ENCODE measurements around the gene RGL1. TPM values are rescaled to one million over a fixed set of nuclear protein-coding genes. Genes with fewer than 3 reads are reported as not detected.

The RGL1 gene
- total RNA-seq, 1 donor from 2014 or later: 1.7 TPM

DNA sequence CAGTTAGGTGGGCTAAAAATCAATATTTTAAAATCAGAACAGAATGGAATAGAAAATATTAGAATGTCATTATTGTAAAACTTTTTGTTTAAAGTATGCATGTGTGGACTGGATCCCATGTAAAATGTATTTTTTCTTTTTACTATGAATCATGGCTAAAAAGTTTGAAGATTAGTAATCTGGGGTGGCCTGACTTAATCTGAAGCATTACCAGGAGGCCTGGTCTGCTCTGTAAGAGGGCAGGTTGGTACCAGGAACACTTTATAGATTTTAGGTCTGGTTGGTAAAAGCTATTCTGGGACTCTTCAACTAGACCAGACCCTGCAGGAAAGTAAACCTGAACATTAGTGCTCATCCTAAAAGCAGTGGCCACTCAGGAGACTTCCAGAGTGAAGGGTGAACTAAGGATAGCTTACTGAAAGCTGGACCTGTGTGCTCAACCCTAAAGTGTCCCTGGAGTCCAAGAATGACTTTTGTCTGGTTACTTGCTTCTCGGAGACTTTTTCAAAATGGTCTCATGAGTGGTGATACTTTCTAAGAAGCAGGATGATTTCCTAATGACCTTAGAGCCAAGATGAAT lies 16.5 kb downstream of the RGL1 start:
- H3K27me3 Mint-ChIP-seq: no peaks in the 10 kb centered on the region
- no peak overlapping the region for H3K27ac Mint-ChIP-seq
- intact Hi-C loops (cut with micrococcal nuclease): no loop called here
- H3K4me3 Mint-ChIP-seq: no peak overlapping the region
- H3K9me3 Mint-ChIP-seq: no peaks in the 10 kb centered on the region
- H3K4me1 Mint-ChIP-seq: peaks cover 2% of the 10 kb centered on the region
- no peak for DNase-seq
- no peaks in the 10 kb centered on the region for H3K36me3 Mint-ChIP-seq (ENCODE audit: low read depth)

DNA sequence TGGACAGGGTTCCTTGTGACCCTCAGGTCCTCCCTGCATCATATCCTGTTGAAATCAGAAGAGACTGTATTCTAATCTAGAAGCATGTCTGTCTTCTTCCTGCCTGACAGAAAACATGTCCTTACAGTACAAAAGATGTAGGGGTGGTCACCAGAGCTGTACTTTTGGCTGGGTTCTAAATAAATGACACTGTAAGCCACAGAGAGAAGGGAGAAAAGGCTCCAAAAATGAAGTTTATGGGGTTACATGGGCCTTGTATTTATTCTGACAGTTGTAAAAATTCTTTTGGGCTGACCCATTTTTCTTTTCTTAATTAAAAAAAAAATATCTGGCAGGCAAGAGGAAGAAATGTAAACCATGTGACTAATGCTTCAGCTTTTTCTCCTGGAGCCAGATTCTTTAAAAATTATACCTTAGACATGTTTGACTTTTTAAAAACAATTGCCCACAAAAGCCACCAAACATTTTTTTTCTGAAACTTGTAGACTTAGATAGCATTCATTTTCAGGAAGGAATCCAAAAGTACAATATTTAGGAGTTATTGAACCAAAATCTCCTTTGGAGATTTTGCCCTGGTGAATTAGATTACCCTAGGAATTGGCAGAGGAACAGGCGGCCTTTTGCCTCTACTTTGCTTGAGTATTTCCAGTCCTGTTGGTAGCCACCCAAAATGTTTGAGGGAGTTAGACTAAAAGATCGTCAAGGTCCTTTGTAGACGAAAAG lies 17.1 kb downstream of the RGL1 start:
- Mint-ChIP-seq H3K27me3 (no peaks in the 10 kb centered on the region), H3K4me1 (peaks cover 2% of the 10 kb centered on the region), H3K4me3 (no peak overlapping the region), H3K9me3 (no peaks in the 10 kb centered on the region), H3K27ac (no peak overlapping the region), H3K36me3 (ENCODE audit: low read depth) (no peaks in the 10 kb centered on the region)
- intact Hi-C loops (cut with micrococcal nuclease): no loop called here
- DNase-seq: no peak

DNA sequence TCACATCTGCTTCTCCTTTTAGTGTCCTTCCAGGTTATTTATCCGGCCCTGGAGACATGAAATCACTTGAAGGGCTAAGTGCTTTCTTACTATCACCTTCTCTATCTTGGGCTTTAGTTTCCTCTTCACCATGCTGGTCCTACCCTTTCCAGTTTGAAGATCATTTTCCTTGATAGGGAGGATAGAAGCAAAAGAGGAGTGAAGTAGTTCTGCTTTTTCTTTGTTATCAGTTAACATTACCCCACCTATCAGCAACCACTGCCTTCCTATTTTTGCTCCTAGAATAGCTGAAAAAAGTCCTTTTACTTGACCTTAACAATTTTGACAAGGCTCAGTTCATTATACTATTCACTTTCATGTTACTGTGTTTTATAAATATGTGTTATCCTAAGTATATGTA lies 19.4 kb downstream of the RGL1 start:
- no peaks in the 10 kb centered on the region for H3K36me3 Mint-ChIP-seq (ENCODE audit: low read depth)
- H3K9me3 Mint-ChIP-seq: no peaks in the 10 kb centered on the region
- intact Hi-C loops (cut with micrococcal nuclease): no loop called here
- no peak overlapping the region for H3K27ac Mint-ChIP-seq
- no peaks in the 10 kb centered on the region for H3K27me3 Mint-ChIP-seq
- peaks cover 2% of the 10 kb centered on the region for H3K4me1 Mint-ChIP-seq
- no peak for DNase-seq
- no peak overlapping the region for H3K4me3 Mint-ChIP-seq

DNA sequence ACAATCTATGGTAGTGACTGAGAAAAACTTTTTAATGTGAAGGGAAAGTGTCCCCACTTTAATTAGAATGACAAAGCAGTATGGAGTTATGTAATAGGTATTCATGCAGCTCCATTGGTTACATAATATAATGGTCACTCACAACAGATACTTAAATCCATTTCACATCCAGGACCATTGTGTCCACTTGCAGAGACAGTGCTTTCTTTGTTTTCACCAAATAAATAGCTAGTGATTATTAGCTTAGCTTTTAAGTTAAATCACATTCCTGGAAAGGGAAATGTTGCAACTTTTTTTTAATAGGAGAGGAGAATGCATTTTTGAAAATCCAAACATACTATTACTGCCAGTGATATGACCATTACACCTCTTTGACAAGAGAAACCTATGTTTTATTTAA lies 22.9 kb downstream of the RGL1 start:
- DNase-seq: no peak
- Mint-ChIP-seq H3K36me3 (ENCODE audit: low read depth) (no peaks in the 10 kb centered on the region), H3K4me3 (no peak overlapping the region), H3K27me3 (no peaks in the 10 kb centered on the region), H3K4me1 (no peaks in the 10 kb centered on the region), H3K9me3 (no peaks in the 10 kb centered on the region), H3K27ac (no peak overlapping the region)
- intact Hi-C loops (cut with micrococcal nuclease): no loop called here

DNA sequence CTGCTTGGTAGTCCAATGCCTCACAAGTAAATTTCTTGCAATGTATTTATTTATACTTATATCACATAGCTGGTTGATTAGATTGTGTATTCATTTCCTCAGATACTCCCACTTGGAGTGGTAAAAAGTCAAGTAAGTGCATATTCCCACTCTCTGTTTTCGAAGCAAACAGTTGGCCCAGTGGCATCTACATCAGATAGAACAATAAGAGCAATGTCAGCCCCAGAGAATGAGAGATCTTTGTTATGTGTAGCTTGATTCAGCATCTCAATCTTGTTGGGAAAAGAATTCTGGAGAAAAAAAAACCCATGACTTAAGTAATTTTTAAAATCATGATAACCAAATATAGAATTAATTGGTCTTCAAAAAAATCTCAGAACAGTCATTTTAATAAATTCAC lies 25.5 kb downstream of the RGL1 start:
- H3K36me3 Mint-ChIP-seq (ENCODE audit: low read depth): no peaks in the 10 kb centered on the region
- H3K9me3 Mint-ChIP-seq: no peaks in the 10 kb centered on the region
- no peak overlapping the region for H3K4me3 Mint-ChIP-seq
- intact Hi-C loops (cut with micrococcal nuclease): no loop called here
- H3K27me3 Mint-ChIP-seq: no peaks in the 10 kb centered on the region
- H3K27ac Mint-ChIP-seq: no peak overlapping the region
- no peaks in the 10 kb centered on the region for H3K4me1 Mint-ChIP-seq
- no peak for DNase-seq

DNA sequence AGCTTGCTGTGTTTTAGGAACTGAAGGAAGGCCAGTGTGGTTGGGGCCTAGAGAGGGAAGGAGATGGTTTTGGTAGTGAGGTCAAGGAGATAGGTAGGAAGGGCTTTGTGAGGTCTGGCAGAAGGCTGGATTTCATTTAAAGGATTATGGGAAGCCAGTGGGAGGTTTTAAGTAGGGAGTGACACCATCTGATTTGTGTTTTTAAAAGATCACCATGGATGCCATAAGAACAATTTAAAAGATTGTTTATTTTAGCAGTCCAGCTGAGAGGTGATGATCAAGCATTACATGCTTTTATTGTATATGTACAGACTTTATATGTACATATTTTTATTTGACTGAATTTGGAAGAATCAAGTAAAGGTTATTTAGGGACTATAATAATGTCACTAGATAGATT lies 26.4 kb downstream of the RGL1 start:
- intact Hi-C loops (cut with micrococcal nuclease): no loop called here
- Mint-ChIP-seq H3K27me3 (no peaks in the 10 kb centered on the region), H3K4me1 (no peaks in the 10 kb centered on the region), H3K4me3 (no peak overlapping the region), H3K9me3 (no peaks in the 10 kb centered on the region), H3K36me3 (ENCODE audit: low read depth) (no peaks in the 10 kb centered on the region), H3K27ac (no peak overlapping the region)
- no peak for DNase-seq

DNA sequence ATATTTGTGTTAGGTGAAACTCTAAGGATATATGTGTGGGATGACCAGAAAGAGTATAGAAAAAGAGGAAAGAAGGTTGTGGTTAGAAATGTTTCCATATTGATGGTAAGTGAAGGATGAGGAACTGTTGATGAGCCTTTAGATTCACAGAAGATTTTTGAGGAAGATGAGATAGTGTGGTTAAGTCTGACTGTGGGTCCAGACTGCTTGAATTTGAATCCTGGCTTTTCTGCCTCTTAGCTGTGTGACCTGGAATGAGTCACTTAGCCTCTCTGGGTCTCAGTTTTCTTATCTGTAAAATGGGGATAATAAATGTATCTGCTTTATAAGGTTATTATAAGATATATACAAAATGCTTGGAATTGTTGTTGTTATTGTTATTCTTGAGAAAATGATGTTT lies 27.5 kb downstream of the RGL1 start:
- no peaks in the 10 kb centered on the region for H3K27me3 Mint-ChIP-seq
- no peak for DNase-seq
- no peak overlapping the region for H3K4me3 Mint-ChIP-seq
- no peaks in the 10 kb centered on the region for H3K4me1 Mint-ChIP-seq
- intact Hi-C loops (cut with micrococcal nuclease): no loop called here
- H3K9me3 Mint-ChIP-seq: no peaks in the 10 kb centered on the region
- no peak overlapping the region for H3K27ac Mint-ChIP-seq
- no peaks in the 10 kb centered on the region for H3K36me3 Mint-ChIP-seq (ENCODE audit: low read depth)

DNA sequence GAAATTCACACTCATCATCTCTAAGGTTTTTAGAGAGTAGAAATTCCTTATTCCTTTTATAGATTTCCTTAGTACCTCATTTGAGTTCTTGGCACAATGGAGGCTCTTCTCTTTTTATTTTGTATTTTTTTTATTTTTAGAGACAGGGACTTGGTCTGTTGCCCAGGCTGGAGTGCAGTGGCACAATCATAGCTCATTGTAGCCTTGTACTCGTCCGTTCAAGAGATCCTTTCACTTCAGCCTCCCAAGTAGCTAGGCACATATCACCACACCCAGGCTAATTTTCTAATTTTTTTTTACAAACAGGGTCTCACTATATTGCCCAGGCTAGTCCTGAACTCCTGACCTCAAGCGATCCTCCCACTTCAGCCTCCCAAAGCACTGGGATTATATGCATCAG lies 29.6 kb downstream of the RGL1 start:
- intact Hi-C loops (cut with micrococcal nuclease): no loop called here
- Mint-ChIP-seq H3K4me1 (peaks cover 2% of the 10 kb centered on the region), H3K9me3 (peaks cover 3% of the 10 kb centered on the region), H3K4me3 (no peak overlapping the region), H3K27ac (no peak overlapping the region), H3K36me3 (ENCODE audit: low read depth) (no peaks in the 10 kb centered on the region), H3K27me3 (no peaks in the 10 kb centered on the region)
- DNase-seq: no peak

DNA sequence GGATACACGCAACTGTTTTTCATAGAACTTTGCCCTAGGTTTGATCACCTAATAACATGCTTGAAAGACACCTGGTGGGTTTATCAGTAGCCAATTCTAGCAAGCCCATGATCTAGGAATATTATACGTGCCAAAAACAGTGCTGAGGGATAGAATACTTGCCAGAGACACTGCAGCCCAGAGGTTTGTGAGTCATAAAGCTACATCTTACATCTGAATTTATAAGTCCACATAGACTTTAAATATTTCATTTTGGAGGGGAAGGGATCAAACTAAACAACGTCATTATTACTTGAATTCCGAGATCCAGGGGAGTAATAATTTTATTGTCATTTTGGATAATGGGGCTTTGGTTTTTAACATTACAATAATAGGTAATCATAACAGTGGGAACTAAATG lies 31.7 kb downstream of the RGL1 start:
- Mint-ChIP-seq H3K27ac (no peak overlapping the region), H3K36me3 (ENCODE audit: low read depth) (no peaks in the 10 kb centered on the region), H3K9me3 (peaks cover 10% of the 10 kb centered on the region), H3K4me3 (no peak overlapping the region), H3K27me3 (no peaks in the 10 kb centered on the region), H3K4me1 (peaks cover 5% of the 10 kb centered on the region)
- no peak for DNase-seq
- intact Hi-C loops (cut with micrococcal nuclease): no loop called here

DNA sequence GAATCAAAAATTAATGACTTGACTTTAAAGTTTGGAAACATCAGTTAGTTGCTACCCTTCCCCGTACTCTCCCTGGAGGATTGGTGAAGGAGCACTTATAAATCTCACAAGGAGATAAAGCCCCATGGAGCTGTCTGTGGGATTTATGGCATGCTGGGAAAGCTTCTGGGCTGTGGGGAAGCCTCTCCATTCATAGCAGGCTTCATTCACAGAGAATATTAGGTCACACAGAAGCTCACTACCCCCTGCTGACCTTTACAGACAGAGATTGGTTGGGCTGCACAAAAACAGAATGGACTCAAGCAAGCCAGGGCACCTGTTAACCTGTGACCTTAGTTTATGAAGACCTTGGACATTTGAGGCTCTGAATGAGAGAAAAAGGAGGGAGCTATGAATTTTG lies 32.1 kb downstream of the RGL1 start:
- no peak overlapping the region for H3K27ac Mint-ChIP-seq

DNA sequence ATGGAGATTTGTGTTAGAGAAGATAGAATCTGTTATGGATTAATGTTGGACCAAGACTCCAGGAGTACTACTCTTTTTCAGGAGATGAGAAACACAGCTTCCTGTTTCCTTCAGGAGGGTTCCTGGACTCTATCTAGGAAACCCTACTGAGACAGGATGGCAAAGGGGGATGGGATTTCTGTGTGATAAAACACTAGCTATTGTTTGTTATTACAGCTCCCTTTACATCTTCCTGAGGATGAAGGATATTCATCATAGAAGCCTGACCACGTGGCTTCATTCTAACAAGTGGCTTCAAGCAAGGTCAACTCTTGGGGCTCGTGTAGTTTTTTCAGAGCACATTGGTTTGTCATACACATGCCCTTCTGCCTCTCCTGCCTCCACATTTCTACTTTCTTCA lies 33.3 kb downstream of the RGL1 start:
- Mint-ChIP-seq H3K4me3 (no peak overlapping the region), H3K4me1 (peaks cover 19% of the 10 kb centered on the region), H3K27ac (no peak overlapping the region), H3K36me3 (ENCODE audit: low read depth) (no peaks in the 10 kb centered on the region), H3K9me3 (peaks cover 10% of the 10 kb centered on the region), H3K27me3 (no peaks in the 10 kb centered on the region)
- no peak for DNase-seq
- intact Hi-C loops (cut with micrococcal nuclease): no loop called here

More for the DNA sequence above, 32.1 kb downstream of the RGL1 start:
- Mint-ChIP-seq H3K27me3 (no peaks in the 10 kb centered on the region), H3K9me3 (peaks cover 10% of the 10 kb centered on the region), H3K4me3 (no peak overlapping the region), H3K4me1 (peaks cover 10% of the 10 kb centered on the region), H3K36me3 (ENCODE audit: low read depth) (no peaks in the 10 kb centered on the region)
- no peak for DNase-seq
- intact Hi-C loops (cut with micrococcal nuclease): no loop called here

DNA sequence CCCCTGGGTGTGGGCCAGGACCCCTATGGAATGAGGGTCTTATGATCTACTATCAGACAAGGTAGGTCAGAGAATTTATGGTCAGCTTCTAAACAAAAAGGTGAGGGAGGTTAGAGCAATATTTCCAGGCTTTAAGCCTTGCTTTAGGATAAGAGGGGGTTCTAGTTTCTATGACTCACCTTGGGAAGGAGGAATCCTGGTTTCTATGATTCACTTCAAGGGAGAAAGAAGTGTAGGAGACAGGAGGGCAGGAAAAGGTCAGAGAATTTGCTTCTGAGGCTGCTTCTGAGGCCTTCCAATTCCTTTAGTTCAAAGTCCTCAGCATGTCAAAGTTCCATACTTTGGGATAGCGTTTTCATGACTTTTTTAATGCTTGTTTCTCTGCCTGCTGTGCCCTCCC lies 35.2 kb downstream of the RGL1 start:
- peak overlapping the region; percentile 23 for H3K27ac Mint-ChIP-seq
- H3K27me3 Mint-ChIP-seq: no peaks in the 10 kb centered on the region
- intact Hi-C loops (cut with micrococcal nuclease): loop anchor here (5.0 kb wide), 2 partner anchors 33 to 47 kb away; partner anchors contain the start of gene RGL1
- no peak overlapping the region for H3K4me3 Mint-ChIP-seq
- H3K4me1 Mint-ChIP-seq: peaks cover 20% of the 10 kb centered on the region
- no peaks in the 10 kb centered on the region for H3K36me3 Mint-ChIP-seq (ENCODE audit: low read depth)
- DNase-seq: no peak
- H3K9me3 Mint-ChIP-seq: peaks cover 10% of the 10 kb centered on the region

DNA sequence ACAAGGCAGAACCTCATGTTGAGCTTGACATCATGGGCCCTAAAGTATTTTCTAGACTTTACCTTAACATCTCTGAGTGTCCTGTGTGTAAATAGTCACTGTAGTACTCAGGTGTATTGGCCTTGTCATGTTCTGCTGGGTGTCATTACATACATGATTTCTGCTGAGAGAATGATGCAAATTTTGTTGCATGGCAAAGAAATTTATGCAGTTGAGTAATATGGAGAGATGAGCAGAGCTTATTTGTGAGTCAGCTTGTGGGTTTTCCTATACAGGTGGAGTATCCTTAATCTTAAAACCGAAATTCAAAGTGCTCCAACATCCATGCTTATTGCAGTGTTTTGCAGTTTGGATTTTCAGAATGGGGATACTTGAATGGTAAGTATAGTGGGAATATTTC lies 36.6 kb downstream of the RGL1 start:
- H3K4me1 Mint-ChIP-seq: peaks cover 26% of the 10 kb centered on the region
- intact Hi-C loops (cut with micrococcal nuclease): loop anchor here (5.0 kb wide), 2 partner anchors 34 to 46 kb away; partner anchors contain the start of gene RGL1
- H3K27me3 Mint-ChIP-seq: no peaks in the 10 kb centered on the region
- H3K9me3 Mint-ChIP-seq: peaks cover 10% of the 10 kb centered on the region
- no peaks in the 10 kb centered on the region for H3K36me3 Mint-ChIP-seq (ENCODE audit: low read depth)
- peak overlapping the region; percentile 65 for H3K4me3 Mint-ChIP-seq
- no peak for DNase-seq
- peak overlapping the region; percentile 93 for H3K27ac Mint-ChIP-seq

DNA sequence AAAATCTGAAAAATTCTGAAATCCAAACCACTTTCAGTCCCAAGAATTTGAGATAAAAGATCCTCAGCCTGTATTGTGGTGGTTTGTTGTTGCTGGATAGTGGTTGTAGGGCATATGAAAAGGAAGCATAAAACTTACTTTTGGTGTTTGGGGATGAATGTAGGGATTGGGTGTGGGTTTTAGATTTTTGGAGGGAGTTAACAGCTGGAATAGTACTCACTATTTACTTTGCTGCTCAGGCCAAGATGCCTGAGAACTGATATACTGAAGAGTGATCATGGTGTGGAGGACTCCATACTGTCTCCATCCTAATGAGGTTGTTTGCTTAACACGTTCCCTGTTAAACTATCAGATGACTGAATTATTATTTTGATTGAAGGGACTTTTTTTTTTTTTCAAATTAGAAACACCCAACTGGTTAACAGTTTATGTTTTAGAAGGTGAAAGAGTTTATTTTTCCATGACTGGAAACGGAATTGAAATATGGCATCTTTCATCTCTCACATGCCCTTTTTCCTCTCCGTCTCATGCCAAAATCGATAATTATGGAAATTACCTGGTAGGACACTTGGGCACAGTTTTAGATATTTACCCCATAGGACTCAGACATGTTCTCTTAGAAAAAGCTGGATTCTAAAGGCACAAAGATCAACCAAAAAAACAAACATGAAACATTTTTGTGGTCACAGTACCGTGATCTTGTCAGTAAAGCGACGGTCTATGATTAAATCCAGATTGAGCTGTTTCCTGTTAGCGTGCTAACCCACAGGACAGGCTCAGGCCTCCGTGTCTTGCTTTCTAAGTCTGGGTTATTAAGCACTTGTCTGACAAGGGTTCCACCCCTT lies 37.3 kb downstream of the RGL1 start:
- Mint-ChIP-seq H3K36me3 (ENCODE audit: low read depth) (no peaks in the 10 kb centered on the region), H3K9me3 (peaks cover 10% of the 10 kb centered on the region), H3K27ac (peak overlapping the region; percentile 93), H3K4me1 (peaks cover 26% of the 10 kb centered on the region), H3K27me3 (no peaks in the 10 kb centered on the region), H3K4me3 (peak overlapping the region; percentile 65)
- peak; percentile 78 for DNase-seq
- intact Hi-C loops (cut with micrococcal nuclease): loop anchor here (1.0 to 5.0 kb wide), 5 partner anchors 35 to 319 kb away; partner anchors contain the start of gene RGL1
